Left ventricle myocardium superior (tissue), 1 donor: ENCODE data around the gene CEP85L. TPM values are rescaled to one million over a fixed set of nuclear protein-coding genes. Genes with fewer than 3 reads are reported as not detected.

Experiments
- ATAC-seq: fragments of 200-7000 bp; cut with Tn5 transposase; one replicate; pipeline ENCODE4 v1.9.1; 2020; ENCODE audit warnings: mild to moderate bottlenecking, moderate library complexity
- DNase-seq: peaks from one replicate; pipeline ENCODE4 v3.0.0-alpha.2; 2020
- intact Hi-C: fragments of 100-400 bp; cut with micrococcal nuclease; formaldehyde crosslinking; loops from one replicate; pipeline ENCODE4 v1.11.0; 2022
- long read RNA-seq: library from polyadenylated mRNA; unstranded; transcript quantifications from one replicate; pipeline ENCODE4 v2.0.0, GENCODE V29; 2021
- total RNA-seq: library from RNA; stranded (reverse); fragmentation: NEBNext Ultra II Directional; extraction: Animal tissue kit (Norgen Biotek cat#: 25700); gene quantifications from one replicate; pipeline ENCODE4 v1.2.1, GENCODE V29; 2021
- donor health status: DM: no; HTN: yes; CAD: no; lungs with severe emphysema.

CEP85L gene
- 14.5 TPM for total RNA-seq
- long read RNA-seq, partial matches to known transcripts = 5 of 16 reads
- long read RNA-seq, other reads (novel, unspliced or antisense) = 11 of 16 reads

DNA sequence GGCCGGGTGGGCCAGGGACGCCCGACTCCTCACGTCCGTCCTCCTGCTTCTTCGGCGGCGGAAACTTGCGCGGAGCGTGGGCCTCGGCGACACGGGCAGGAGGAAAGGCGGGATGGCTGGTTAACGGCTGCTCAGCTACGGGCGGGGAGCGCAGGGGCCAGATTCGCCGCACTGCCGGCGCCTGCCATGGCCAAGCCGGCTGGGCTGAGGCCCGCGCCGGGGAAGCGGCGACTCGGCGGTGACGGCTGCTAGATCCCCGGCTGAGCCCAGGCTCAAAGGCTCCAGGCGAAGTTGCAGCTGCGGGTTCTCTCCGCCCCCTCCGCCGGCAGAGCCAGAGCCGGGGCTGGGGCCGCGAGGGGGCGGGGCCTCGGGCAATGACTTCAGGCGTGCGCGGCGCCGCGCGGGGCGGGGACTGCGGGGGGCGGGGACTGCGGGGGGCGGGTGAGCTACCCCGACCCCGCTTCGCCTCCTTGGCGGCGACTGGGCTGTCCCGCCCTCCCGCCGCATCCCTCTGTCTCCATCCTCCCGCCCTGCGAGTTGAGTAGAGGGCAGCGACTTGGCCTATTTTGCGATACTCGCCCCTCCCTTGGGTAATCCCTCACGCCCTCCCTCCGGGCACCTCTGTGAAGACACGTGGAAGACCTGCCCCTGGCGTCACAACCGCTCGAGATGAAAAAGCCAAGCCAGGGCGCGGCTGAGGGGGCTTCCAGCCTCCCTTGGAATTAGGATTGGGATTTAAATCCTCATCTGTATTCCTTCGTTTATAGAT, at the start of gene CEP85L:
TSS of gene CEP85L (minus strand) at position 310 of the 769 bp plus-strand sequence. CDS start 322 bp downstream, outside the sequence.
- ATAC-seq (peak; percentile 99), DNase-seq (peak; percentile 96)
- intact Hi-C loops = no loop called here

DNA sequence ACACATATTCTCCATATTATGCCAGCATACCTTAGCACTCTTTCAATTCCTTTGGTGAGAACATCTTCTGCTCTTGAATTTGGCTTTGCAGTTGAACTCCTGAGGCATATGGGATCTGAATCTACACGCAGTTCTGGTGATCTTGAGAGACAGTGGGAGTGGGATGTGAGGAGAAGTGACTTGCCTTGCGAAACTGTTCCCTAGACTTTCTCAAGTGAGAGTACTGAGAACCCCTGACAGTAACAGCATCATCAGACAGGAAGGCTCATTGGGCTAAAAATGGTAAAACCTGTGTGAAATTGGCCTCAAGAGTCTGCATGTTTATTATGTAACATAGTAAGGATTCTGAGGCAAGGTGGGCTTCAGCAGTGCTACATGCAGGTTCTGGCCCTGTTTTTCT, 49.1 kb upstream of the CEP85L start:
- intact Hi-C loops = no loop called here
- ATAC-seq (no peak), DNase-seq (no peak)

DNA sequence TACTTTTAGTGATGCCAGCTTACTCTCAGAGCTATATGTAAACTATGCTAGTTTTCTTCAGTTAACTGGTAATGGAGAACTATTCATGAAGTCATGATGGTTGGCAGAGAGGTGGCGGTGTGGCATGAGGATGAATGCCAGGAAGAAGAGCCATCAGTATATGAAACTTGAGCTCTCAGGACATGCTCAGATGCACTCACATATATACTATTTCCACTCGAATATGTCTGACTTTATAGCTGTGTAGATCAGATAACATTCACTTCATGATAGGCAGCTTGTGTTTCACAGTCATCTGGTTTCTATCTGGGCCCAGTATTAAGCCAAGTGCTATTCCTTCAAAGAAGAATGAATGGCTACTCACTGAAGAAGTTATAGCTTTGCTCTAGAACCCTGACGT, 46.2 kb upstream of the CEP85L start:
- no peak for ATAC-seq
- intact Hi-C loops = no loop called here
- DNase-seq = no peak

DNA sequence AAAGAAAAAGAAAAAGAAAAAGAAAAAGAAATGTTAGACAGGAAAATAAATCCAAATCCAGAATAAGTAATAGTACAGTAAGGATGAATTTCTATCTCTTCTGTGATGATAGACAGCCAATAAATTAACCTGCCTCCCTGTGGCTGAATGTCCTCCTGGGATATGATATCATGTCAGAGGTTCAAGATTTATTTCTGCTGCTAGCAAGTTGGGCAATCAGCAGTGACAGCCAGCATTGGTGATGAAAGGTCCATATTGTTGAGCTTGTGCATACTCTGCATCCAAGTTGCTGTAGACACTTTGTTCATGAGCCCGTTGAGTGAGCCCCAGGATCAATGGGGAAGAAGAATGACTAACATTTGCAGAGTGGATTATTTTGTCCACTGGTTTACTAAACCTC, 44.9 kb upstream of the CEP85L start:
- intact Hi-C loops = no loop called here
- DNase-seq = no peak
- no peak for ATAC-seq

DNA sequence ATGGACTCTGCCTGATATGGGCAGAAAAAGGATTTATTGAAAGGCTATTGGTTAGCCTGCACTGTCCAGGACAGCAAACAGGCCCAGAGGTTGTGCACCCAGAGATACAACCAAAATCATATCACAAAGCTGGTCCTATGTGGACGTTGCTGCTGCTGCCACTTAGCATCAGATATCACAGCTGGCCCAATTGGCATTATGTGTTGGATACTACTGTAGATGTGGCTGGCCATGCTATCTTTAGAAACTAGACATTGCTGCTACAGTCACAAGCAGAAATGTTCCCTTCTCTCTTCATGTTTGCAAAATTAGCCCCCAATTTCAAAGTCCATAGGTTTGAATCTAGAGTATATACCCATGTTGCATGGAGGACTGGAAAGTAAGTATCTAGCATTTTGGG, 42.2 kb upstream of the CEP85L start:
- no peak for ATAC-seq
- DNase-seq = no peak
- intact Hi-C loops = no loop called here

DNA sequence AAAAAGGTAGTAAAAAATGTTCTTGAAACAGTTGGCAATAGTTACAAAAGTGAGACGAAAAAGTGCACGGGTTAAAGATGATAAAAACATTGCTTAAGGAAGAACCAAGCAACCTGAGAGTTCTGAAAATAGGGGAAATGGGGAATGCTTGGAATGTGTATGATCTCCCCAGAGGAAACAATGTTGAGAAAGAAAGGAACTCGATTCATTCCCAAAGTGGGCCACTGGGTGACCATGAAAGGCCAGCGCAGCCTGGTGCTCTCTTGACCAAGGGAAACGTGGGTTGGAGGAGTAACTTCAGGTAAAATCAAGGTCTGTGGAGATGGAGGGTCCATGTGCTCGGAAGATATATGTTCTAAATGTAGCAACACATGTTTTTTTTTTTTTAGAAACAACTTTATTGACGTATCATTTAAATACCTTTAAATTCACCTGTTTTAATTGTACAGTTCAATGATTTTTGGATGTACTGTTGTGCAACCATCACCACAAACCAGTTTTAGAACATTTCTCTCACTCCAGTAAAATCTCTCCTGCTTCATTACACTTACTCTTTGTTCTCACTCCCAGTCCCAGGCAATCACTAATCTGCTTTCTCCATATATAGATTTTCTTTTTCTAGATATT, 34.5 kb upstream of the CEP85L start:
- intact Hi-C loops = no loop called here
- no peak for DNase-seq
- no peak for ATAC-seq

DNA sequence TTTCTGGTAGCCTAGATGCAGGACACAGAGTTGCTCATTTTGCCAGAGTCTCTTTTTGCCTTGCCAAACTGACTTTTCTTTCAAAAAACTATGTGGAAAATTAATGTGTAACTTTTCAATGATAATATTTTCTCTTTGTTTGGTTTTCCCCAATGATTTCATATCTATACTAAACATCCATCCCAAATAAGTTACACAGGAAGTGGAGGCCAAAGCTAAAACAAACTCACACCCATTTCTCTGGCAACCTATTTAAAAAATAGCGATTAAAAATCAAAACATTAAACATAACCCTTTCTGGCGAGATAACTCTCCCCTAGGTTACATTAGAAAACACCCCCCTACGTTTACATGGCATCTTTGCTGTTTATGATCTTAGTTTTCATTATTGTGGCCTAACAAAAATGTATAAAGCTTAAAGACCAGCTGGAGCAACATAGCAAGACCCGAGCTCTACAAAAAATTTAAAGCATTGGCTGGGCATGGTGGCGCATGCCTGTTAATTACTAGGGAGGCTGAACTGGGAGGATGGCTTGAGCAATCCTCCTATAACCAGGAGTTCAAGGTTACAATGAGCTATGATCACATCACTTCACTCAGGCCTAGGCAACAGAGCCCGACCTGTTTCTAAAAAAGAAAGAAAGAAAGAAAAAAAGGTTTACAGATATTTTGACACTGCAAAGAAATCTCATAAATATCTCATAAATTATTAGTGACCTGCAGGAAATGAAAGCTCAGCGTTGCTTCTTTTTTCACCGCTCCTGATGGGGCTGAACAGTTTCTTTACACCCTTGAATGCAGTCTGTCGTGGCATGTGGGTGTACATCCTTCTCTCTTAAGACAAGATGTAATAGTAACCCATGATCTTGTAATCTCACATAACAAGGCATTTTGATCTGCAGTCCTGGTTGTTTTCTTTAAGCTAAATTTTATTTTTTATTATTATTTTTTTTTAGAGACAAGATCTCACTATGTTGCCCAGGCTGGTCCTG, 32.8 kb upstream of the CEP85L start:
- intact Hi-C loops = no loop called here
- no peak for DNase-seq
- no peak for ATAC-seq

DNA sequence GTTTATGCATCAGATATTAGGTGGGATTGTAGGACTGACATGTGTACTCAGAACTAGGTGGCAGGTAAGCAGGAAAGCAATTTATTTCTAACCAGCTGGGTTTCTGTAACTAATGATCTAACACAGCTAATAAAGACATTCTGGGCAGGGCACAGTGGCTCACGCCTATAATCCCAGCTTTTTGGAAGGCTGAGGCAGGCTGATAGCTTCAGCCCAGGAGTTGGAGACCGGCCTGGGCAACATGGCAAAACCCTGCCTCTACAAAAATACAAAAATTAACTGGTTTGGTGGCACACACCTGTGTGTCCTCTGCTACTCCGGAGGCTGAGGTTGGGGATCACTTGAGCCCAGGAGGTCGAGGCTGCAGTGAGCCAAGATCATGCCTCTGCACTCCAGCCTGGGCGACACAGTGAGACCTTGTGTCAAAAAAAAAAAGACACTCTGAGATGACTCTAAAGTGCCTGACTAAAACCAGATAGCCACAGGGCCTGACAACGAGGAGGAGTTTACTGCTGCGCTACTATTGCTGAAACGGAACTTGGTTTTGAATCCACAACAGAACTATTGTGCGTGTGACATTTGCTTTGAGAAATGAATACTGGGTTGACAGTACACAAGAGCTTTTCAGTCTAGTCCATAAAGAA, 29.2 kb upstream of the CEP85L start:
- intact Hi-C loops = no loop called here
- no peak for ATAC-seq
- no peak for DNase-seq

DNA sequence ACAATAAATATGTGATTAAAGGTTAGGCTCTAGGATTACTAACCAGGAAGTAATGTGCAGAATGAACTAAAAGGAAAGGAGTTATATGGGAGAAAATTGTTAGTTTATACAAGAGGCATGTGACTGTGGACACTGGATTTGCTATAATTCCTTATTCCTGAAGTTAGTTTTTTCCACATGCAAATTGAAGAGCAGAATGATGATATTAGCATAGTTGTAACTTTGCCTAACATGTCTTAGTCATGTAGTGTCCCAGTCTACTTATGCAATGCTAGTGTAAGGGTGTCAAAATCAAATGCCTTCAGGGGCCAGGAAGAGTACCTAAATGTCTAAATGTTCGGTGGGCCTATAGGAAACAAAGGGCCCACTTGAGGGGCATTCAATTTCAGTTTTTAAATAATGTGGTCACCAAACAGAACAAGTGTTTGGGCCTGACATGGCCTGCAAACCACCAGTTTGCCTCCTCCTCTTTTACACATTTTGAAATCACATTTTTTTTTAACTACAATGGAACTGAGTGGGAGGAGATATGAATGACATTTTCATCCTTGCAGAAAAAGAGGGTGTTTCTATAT, 28.0 kb upstream of the CEP85L start:
- ATAC-seq (no peak), DNase-seq (no peak)
- intact Hi-C loops = no loop called here

DNA sequence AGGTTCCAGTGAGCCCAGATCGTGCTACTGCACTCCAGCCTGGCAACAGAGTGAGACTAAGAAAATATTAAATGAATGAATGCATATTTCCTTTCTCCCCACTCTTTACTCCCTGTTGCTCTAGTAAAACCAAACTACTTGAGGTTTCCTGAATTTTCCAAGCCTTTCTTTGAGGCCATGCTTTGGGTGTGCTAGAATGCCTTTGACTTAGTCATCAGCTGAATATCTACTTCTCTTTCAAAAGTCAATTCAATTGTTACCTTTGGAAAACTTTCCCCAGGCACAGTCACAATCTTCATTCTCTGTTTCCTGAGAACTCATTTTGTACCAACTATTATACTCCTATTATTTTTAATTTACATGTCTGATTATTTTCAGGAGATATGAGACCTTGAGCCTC, 27.5 kb upstream of the CEP85L start:
- intact Hi-C loops = no loop called here
- no peak for ATAC-seq

DNA sequence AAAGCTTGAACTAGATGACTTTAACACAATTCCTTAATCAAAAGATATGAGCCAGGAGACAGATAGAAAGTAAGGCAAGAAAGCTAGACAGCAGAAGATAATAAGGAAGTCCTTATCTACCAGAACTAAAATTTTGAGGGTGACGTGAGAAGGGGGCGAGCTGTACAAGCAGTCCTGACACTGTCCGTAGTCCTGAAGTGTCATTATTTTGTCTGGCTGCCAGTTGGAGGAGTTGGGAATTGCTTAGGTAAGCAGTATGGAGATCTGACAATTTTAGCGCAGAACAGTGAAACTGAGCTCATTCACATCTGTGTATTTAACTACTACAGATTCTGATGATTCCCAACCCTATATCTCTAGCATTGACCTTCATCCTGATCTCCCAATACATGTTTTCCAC, 25.8 kb upstream of the CEP85L start:
- intact Hi-C loops = no loop called here
- ATAC-seq = no peak
- DNase-seq = no peak

More for the DNA sequence above, 27.5 kb upstream of the CEP85L start:
- DNase-seq = no peak

DNA sequence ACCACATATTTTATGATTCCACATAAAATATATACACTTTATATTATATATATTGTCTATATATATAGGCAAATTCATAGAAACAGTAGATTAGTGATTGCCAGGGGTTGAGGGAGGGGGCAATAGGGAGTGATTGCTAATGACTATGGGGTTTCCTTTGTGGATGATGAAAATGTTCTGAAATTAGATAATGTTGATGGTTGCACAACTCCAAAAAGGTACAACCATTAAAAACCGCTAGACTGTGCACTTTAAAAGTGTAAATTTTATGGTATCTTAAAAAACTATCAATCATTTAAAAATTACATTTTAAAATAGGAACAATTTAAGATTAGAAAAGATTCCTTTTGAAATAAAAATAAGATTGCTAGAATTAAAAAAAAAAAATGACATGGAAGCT, 23.8 kb upstream of the CEP85L start:
- no peak for DNase-seq
- ATAC-seq = no peak
- intact Hi-C loops = no loop called here

DNA sequence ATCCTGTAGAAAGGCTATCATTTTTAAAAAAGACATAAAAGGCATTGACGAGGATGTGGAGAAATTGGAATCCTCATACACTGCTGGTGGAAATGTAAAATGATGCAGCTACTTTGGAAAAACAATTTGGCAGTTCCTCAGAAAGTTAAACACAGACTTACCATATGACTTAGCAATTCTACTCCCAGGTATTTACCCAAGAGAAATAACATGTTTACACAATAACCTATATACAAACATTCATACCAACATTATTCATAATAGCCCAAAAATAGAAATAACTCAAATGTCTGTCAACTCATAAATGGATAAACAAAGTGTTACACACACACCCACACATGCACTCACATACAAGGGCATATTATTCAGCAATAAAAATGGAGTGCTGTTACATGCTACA, 23.4 kb upstream of the CEP85L start:
- ATAC-seq (no peak), DNase-seq (no peak)
- intact Hi-C loops = no loop called here

DNA sequence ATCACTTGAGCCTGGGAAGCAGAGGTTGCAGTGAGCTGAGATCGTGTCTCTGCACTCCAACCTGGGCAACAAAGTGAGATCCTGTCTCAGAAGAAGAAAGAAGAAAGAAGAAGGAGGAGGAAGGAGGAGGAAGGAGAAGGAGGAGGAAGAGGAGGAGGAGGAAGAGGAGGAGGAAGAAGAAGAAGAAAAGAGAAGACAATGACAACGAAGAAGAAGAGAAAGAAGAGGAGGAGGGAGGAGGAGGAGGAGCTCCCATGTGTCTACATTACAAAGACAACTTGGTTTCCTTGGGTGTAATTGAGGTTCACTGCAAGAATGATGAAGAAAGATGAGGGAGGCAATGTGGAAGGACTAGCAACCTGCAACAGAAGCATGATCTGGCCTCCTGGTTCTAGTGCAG, 21.3 kb upstream of the CEP85L start:
- ATAC-seq (no peak), DNase-seq (no peak)
- intact Hi-C loops = no loop called here

DNA sequence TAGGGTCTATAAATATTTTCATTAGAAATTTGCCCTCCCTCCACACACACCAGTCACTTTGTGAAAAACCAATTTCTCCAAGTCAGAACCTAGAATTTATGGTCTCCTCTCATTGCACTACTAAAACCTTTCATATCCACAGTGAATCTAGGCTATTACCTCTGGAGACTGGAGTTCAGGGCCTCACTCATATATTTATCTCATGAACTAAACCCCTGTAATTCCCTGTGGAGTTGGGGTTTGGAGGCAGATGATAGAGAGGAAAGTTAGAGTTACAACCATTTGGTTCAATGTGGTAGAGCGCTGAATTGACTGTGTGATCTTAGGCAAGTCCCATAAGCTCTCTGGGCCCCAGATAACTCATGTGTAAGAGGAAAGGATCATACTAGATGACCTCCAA, 18.2 kb upstream of the CEP85L start:
- no peak for DNase-seq
- ATAC-seq = no peak
- intact Hi-C loops = no loop called here

DNA sequence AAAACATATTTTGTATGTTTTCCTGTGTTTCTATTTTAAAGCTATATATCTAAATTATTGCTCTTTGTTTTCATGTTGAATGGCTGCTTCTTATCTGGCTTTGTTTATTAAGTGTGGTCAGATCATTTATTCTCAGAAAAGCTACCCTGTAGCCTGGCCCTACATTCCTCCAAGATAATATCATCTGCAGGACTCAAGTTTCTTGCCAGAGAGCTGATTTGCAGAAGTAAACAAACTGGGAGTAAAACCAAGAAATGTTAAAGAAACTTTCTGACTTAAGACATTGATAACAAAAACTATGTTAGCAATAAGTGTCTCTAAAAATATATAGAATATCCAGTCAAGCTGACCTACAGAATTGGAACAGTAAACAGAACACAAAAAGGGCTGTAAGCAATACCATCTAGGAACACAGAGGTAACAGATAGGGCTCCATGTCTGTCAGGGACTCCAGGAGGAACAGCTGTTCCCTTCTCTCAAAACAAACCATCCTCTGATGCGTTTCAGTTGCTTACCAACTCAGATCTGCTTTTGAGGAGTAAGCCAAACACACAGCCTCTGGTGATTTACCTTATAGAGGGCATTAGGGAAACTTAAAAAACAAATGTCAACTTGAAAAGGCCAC, 17.5 kb upstream of the CEP85L start:
- DNase-seq (no peak), ATAC-seq (peak; percentile 33)
- intact Hi-C loops = no loop called here

DNA sequence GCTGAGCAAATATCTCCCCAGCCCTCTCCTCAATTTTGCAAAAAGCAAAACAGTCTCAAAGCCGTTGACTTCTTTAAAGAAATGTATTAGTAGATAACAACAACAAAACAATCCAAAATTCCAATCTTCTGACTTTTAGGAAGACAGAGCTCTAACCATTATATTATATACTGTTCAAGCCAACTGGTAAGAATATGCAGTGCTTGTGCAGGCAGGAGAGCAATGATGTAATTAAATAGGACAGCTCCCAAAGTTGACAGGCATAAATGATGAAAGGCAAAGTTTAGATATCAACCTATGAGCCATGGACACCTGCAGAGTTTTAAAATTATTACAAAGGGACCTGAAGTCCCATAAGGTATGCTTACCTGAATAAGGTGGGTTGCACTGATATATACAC, 16.6 kb upstream of the CEP85L start:
- DNase-seq = no peak
- intact Hi-C loops = no loop called here
- no peak for ATAC-seq

DNA sequence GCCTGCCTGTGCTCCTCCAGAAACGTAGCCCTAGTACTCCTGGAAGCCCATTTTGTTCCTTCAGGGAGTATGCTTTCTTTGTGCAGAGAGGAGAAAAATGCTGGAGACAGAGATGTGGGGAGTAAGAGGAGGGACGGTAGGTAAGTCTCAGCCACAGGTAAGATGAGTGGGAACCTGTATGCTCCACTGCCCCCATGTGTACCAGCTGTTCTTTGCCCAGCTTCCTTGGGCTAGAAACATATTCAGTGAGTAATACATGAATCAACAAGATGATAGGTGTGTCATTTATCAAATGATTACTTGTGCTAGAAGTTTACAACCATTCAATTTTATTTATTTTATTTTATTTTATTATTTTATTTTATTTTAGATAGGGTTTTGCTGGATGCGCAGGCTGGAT, 13.6 kb upstream of the CEP85L start:
- ATAC-seq (no peak), DNase-seq (no peak)
- intact Hi-C loops = no loop called here
